GM23248 (cell line): ENCODE measurements around the gene ENSA. TPM values are rescaled to one million over a fixed set of nuclear protein-coding genes. Genes with fewer than 3 reads are reported as not detected.
"Not testable (repeated sequence)": the region's sequence is repeated elsewhere in the genome, so short reads cannot be mapped to it uniquely, and the experiment has no call there.

Experiments
- DNase-seq: peaks from one replicate; pipeline ENCODE4 v3.0.0-alpha.2; 2015
- H2AFZ ChIP-seq: fragments of 200-600 bp; sonication (generic); 2 replicates; pipeline ENCODE4 v1.6.1; 2016; ENCODE audit warnings: antibody characterized with exemption
- H3F3A ChIP-seq: fragments of 200-600 bp; sonication (generic); 2 replicates; pipeline ENCODE4 v1.6.1; 2016; ENCODE audit warnings: mild to moderate bottlenecking, antibody characterized with exemption, mixed run types; ENCODE audit not compliant: insufficient read depth
- H3K27ac ChIP-seq: fragments of 200-600 bp; sonication (generic); 2 replicates; pipeline ENCODE4 v1.5.1; 2016; ENCODE audit warnings: mild to moderate bottlenecking
- H3K27me3 ChIP-seq: fragments of 200-600 bp; sonication (generic); replicated peaks from 2 replicates; pipeline ENCODE4 v1.6.1; 2016; ENCODE audit warnings: mild to moderate bottlenecking; ENCODE audit not compliant: insufficient read depth
- H3K36me3 ChIP-seq: fragments of 200-600 bp; sonication (generic); 2 replicates; pipeline ENCODE4 v1.6.1; 2016; ENCODE audit warnings: low read depth, mild to moderate bottlenecking
- H3K4me1 ChIP-seq: fragments of 200-600 bp; sonication (generic); 2 replicates; pipeline ENCODE4 v1.6.1; 2016; ENCODE audit warnings: mild to moderate bottlenecking; ENCODE audit not compliant: insufficient read depth
- H3K4me2 ChIP-seq: fragments of 200-600 bp; sonication (generic); one replicate; pipeline ENCODE4 v1.6.1; 2016; ENCODE audit warnings: mild to moderate bottlenecking; ENCODE audit not compliant: unreplicated experiment
- H3K4me3 ChIP-seq: fragments of 200-600 bp; sonication (generic); 2 replicates; pipeline ENCODE4 v1.5.1; 2016; ENCODE audit warnings: mild to moderate bottlenecking
- H3K79me2 ChIP-seq: fragments of 200-600 bp; sonication (generic); 2 replicates; pipeline ENCODE4 v1.6.1; 2016; ENCODE audit warnings: mild to moderate bottlenecking; ENCODE audit not compliant: insufficient read depth
- H3K9ac ChIP-seq: fragments of 200-600 bp; sonication (generic); 2 replicates; pipeline ENCODE4 v1.6.1; 2016; ENCODE audit warnings: mild to moderate bottlenecking
- H3K9me2 ChIP-seq: fragments of 200-600 bp; sonication (generic); 2 replicates; pipeline ENCODE4 v1.6.1; 2016; ENCODE audit warnings: mixed run types, mild to moderate bottlenecking, moderate library complexity; ENCODE audit not compliant: insufficient read depth
- H3K9me3 ChIP-seq: fragments of 200-600 bp; sonication (generic); one replicate; pipeline ENCODE4 v1.6.1; 2017; ENCODE audit warnings: low read depth
- H4K20me1 ChIP-seq: fragments of 200-600 bp; sonication (generic); 2 replicates; pipeline ENCODE4 v1.6.0; 2016; ENCODE audit not compliant: insufficient read depth
- EZH2 ChIP-seq: fragments of 200-600 bp; sonication (generic); IDR thresholded peaks from 2 replicates; pipeline ENCODE4 v1.6.1; 2018; ENCODE audit warnings: antibody characterized with exemption, mild to moderate bottlenecking; ENCODE audit not compliant: insufficient read depth, poor library complexity, severe bottlenecking
- EZH2phosphoT487 ChIP-seq: fragments of 200-600 bp; sonication (generic); IDR thresholded peaks from 2 replicates; pipeline ENCODE4 v1.6.1; 2018; ENCODE audit warnings: antibody characterized with exemption, moderate library complexity, mild to moderate bottlenecking, low read depth; ENCODE audit not compliant: insufficient read depth
- WGBS, 2 experiments: methylation state at CpG; one replicate each; pipeline ENCODE4 v1.1.6; 2015 to 2017; ENCODE audit warnings: low lambda C conversion rate in 2 of 2, low coverage in 1 of 2; ENCODE audit errors: missing lambda C conversion rate in 2 of 2; 5-methylcytosine and 5-hydroxymethylcytosine counted together
- in situ Hi-C: fragments of 300-500 bp; cut with MboI; formaldehyde crosslinking; loops from 2 replicates; pipeline ENCODE4 v1.15.0; 2020
- polyA plus RNA-seq: library from polyadenylated mRNA; unstranded; fragments of >200 nt; fragmentation: Nextera tagmentation; extraction: Ambion mirVana; gene quantifications from 2 replicates; pipeline ENCODE4 v1.2.1, GENCODE V29; 2016
- total RNA-seq: library from RNA; depleted of rRNA; stranded (reverse); fragments of >200 nt; shearing (Covaris generic); gene quantifications from 2 replicates; pipeline ENCODE4 v1.2.3, GENCODE V29; 2014

The ENSA gene
- total and polyA plus RNA-seq, 2 experiments from 2014 or later: 44.4 to 54.3 TPM

DNA sequence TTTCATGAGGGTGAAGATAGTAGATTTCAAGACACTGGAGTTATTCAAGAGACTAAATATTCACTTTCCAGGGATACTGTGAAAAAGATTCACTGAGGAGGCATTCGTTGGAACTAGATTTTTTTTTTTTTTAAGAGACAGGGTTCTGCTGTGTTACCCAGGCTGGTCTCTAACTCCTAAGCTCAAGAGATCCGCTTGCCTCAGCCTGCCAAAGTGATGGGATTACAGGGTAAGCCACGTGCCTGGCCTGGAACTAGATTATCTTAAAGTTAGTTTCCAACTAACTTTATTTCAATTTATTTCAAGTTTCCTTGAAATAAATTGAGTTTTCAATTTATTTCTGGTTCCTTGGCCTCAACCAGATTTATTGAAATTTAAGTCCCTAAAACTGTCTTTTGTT, 25.7 kb downstream of the ENSA start:
- 85 to 89% methylated on average over 3 of the region's 3 CpGs for WGBS, 2 experiments
- Histone ChIP-seq H3K4me1 (peaks cover 20% of the 10 kb centered on the region), H3K27me3 (no peaks in the 10 kb centered on the region), H3K4me3 (no peak overlapping the region), H3K9ac (peak overlapping the region; percentile 60; the same call in 1 of the 2 replicates), H3F3A (peaks cover 15% of the 10 kb centered on the region), H3K27ac (peak overlapping the region; percentile 92), H3K36me3 (no peaks in the 10 kb centered on the region), H2AFZ (no peak overlapping the region), H3K79me2 (peaks cover 43% of the 10 kb centered on the region), H3K4me2 (peak overlapping the region; percentile 58), H3K9me2 (no peaks in the 10 kb centered on the region), H3K9me3 (no peaks in the 10 kb centered on the region), H4K20me1 (no peaks in the 10 kb centered on the region)
- no peak for DNase-seq
- in situ Hi-C loops: no loop called here
- TF ChIP-seq EZH2 (no peak), EZH2phosphoT487 (no peak)

DNA sequence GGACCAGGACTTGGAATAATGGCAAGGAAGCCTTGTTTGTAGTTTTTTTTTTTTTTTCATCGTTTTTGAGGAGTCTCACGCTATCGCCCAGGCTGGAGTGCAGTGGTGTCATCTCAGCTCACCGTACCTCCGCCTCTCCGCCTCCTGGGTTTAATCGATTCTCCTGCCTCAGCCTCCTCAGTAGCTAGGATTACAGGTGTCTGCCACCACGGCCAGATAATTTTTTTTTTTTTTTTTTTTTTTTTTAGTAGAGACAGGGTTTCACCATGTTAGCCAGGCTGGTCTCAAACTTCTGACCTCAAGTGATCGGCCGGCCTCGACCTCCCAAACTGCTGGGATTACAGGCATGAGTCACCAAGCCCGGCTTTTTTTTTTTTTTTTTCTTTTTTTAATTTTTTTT, 27.0 kb downstream of the ENSA start:
- WGBS, 2 experiments: 89 to 91% methylated on average over 11 to 12 of the region's 12 CpGs
- H4K20me1 ChIP-seq, H3K27me3 ChIP-seq, H3K27ac ChIP-seq, H3K9ac ChIP-seq, H3K4me3 ChIP-seq, H3K36me3 ChIP-seq, DNase-seq, H3K9me2 ChIP-seq, H2AFZ ChIP-seq, H3K4me2 ChIP-seq, H3K9me3 ChIP-seq, in situ Hi-C loops: not testable (repeated sequence)
- peaks cover 15% of the 10 kb centered on the region for H3F3A ChIP-seq
- peaks cover 30% of the 10 kb centered on the region for H3K79me2 ChIP-seq
- H3K4me1 ChIP-seq: peaks cover 20% of the 10 kb centered on the region

DNA sequence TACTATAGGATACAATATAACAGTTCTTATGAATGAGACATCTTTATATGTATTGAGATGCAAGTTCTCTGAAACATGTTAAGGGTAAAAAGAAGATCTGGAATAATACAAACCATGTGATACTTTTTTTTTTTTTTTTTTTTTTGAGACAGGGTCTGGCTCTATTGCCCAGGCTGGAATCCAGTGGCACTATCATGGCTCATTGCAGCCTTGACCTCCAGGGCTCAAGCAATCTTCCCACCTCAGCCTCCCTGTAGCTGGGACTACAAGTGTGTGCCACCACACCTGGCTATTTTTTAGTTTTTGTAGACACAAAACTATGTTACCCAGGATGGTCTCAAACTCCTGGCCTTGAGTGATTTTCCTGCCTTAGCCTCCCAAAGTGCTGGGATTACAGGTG, 27.9 kb downstream of the ENSA start:
- no peaks in the 10 kb centered on the region for H3K27me3 ChIP-seq
- H4K20me1 ChIP-seq: no peaks in the 10 kb centered on the region
- H3K4me3 ChIP-seq: no peak overlapping the region
- no peaks in the 10 kb centered on the region for H3K36me3 ChIP-seq
- no peak overlapping the region for H2AFZ ChIP-seq
- TF ChIP-seq EZH2 (no peak), EZH2phosphoT487 (no peak)
- peaks cover 21% of the 10 kb centered on the region for H3K4me1 ChIP-seq
- H3K9ac ChIP-seq: no peak overlapping the region
- no peak overlapping the region for H3K4me2 ChIP-seq
- no peaks in the 10 kb centered on the region for H3K9me2 ChIP-seq
- in situ Hi-C loops: no loop called here
- peaks cover 21% of the 10 kb centered on the region for H3K79me2 ChIP-seq
- H3K9me3 ChIP-seq: no peaks in the 10 kb centered on the region
- peaks cover 23% of the 10 kb centered on the region for H3F3A ChIP-seq
- H3K27ac ChIP-seq: no peak overlapping the region
- DNase-seq: no peak

DNA sequence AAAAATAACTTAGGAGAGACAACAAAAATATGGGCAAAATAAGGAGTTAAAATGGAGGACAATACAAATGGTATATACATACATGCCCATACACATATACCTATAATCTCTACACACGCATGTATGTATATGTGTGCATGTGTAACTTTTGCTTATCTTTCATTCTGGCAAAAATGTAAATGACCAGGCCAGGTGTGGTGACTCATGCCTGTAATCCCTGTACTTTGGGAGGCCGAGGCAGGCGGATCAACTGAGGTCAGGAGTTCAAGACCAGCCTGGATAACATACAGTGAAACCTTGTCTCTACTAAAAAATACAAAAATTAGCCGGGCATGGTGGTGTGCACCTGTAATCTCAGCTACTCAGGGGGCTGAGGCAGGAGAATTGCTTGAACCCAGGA, 31.1 kb downstream of the ENSA start:
- H3K9me3 ChIP-seq, H3K9me2 ChIP-seq, H3K9ac ChIP-seq, H3K4me2 ChIP-seq, H3K79me2 ChIP-seq, H3K27ac ChIP-seq, H3K4me3 ChIP-seq, H3K27me3 ChIP-seq, in situ Hi-C loops, H4K20me1 ChIP-seq, H3K4me1 ChIP-seq, DNase-seq, H3K36me3 ChIP-seq, H2AFZ ChIP-seq: not testable (repeated sequence)
- 78 to 83% methylated on average over 4 of the region's 4 CpGs for WGBS, 2 experiments
- peaks cover 19% of the 10 kb centered on the region for H3F3A ChIP-seq

DNA sequence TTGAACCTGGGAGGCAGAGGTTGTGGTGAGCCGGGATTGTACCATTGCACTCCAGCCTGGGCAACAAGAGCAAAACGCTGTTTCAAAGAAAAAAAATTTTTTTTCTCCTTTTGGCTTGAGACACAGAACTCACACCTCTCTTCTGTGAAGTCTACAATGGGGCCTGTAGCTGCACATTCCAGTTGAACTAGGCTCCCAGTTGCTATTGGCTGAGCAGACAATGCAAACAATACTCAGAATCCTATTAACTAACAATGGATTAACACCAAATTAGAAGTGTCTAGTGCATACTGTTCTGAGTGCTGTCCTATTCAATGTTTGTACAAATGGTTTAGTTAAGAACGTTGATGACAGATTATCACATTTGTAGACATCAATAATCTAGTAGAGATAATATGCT, 32.4 kb downstream of the ENSA start:
- Histone ChIP-seq H3K4me1 (peaks cover 9% of the 10 kb centered on the region; the same call in 1 of the 2 replicates), H3K4me3 (no peak overlapping the region), H3K9me3 (no peaks in the 10 kb centered on the region), H3F3A (peaks cover 16% of the 10 kb centered on the region; the same call in 1 of the 2 replicates), H3K4me2 (no peak overlapping the region), H2AFZ (no peak overlapping the region), H3K9ac (no peak overlapping the region), H4K20me1 (no peaks in the 10 kb centered on the region), H3K27ac (no peak overlapping the region), H3K27me3 (no peaks in the 10 kb centered on the region), H3K36me3 (no peaks in the 10 kb centered on the region), H3K79me2 (no peaks in the 10 kb centered on the region), H3K9me2 (no peaks in the 10 kb centered on the region)
- WGBS, 2 experiments: 69 to 78% methylated on average over 3 of the region's 3 CpGs
- in situ Hi-C loops: no loop called here
- DNase-seq: no peak
- TF ChIP-seq EZH2 (no peak), EZH2phosphoT487 (no peak)
